DMS53 (cell line): ENCODE measurements around the gene CWC27.
A peak's percentile ranks its signal among the peaks of the same experiment; 100 is the strongest.
"Not testable (repeated sequence)": the region's sequence is repeated elsewhere in the genome, so short reads cannot be mapped to it uniquely, and the experiment has no call there.

Experiments
- DNase-seq: peaks from one replicate; lab custom pipeline; 2025; lab: John Stamatoyannopoulos, UW

Gene CWC27

DNA sequence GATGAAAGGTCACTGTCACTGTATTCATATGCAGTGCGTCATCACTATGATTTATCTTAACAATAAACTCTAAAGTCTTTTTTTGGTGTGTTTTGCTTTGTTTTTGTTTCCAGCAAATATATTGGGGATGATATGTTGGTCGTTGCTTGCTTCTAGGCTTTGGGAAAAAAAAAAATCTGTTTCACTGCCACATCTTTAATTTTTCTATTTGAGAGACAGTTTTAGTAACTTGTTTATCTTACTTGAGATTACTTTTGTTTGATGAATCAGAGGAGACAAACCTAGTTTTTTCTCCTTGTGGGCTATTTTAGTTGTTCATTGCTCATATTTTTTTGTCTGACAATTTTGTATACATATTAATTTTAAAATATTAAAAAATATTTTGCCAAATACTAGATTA is 19.4 kb downstream of the CWC27 start:
- no peak for DNase-seq

DNA sequence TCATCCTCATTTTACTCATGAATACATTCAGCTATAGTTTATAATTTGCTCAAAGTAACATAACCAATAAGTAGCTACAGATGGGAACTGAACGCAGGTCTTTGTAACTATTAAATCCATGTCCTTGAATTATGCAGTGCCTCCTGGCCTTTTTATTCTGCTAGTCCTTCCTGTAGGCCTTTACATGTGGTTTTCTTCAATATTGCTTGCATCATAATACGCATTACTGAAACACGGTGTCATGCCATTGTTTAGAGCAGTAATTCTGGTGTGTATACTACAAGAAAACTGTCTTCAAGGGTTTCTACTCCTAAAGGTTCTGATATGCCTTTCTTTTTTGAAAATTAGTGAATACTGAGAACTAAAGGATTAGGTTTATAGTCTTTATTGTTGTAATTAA is 20.7 kb downstream of the CWC27 start:
- no peak for DNase-seq

DNA sequence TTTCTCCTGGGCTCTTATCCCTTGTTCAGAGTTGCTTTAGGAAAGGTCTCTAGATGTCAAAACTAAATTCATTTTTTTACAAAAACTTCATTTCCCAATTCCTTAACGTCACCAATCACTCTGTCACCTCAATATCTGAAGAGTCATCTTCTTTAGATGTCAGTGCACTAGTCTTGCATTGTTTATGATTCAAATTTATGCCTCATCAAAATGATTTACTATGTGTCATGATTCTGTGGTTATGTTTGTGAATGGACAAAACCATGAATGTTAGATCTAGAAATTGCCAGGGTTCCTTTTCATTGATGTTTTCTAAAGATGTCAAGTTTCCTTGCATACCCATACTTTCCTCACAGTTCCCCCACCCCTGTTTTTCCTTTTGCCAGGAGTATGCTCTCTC is 21.5 kb downstream of the CWC27 start:
- no peak for DNase-seq

DNA sequence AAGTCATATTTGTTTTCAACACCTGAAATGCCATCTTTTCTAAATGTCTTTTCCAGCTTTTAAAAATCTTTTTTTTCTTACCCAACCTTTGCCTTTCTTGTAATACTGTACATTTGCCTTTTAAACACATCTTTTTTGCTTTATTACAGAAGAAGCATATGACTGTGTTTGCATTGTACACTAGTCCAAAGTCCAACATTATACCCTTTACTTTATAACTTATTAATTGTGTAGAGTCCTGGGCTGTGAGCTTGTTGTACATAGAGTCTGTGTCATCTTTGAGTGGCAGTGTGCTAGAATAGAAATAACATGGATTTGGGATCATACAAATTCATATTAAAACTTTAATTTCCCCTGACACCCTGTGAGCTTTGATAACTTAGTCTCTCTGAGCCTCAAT is 23.7 kb downstream of the CWC27 start:
- DNase-seq, result peak; percentile 51

DNA sequence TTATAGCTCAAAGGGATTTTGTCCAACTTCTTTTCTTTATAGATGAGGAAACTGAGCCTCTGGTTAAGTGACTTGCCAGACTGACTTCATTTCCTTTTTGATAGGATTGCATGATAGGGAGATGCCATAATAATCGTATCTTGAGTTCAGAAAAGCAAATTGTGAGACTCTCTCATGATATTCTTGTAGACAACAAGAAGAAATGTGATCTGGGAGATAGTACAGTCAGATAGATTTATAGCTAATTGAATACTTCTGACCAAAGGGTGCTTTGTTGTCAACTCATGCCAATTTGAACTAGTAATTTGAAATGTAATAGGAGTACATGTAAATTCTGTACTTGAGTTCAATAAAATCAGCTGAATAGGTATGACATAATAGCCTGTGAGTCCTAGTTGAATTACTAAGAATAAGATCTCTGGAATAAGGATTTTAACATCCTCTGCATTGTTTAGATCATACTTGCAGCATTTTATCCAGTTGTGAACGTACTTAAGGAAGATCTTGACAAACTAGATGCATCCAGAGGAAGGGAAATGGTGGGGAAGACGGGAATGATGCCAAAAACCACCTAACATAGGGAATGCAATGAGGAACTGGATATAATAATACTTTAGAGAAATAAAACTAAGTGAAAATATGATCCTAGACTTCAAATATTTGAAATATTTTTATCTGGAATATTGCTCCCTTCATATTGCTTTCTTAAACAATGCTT is 25.5 kb downstream of the CWC27 start:
- no peak for DNase-seq

DNA sequence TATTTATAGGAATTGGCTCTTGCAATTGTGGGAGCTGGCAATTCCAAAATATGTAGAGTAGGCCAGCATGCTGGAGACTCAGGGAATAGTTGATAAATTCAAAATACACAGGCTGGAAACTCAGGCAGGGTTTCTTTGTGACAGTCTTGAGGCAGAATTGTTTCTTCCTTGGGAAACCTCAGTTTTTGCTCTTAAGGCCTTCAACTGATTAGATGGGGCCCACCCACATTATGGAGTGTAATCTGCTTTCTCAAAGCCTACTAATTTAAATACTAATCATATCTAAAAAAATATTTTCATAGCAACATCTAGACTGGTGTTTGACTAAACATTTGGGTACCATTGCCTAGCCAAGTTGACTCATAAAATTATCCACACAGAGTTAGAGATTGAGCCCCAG is 27.6 kb downstream of the CWC27 start:
- DNase-seq, result no peak

DNA sequence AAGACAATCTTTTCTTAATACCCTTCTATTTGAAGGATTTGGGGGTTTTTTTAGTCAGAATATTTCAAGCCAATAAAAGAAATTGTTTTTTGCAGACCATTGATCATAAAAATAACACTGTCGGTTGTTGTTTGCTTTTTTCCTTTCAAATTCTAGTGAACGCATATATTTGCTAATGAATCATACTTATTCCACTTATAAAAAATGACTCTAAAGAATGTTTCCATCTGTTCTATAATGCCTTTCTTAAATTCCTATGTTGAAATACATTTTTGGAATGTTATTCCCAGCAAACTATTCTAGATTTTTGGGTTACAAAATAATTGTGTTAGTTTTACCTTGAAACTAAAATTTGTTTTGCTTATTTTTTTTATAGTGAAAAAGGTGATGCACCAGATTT is 32.2 kb downstream of the CWC27 start:
- no peak for DNase-seq

DNA sequence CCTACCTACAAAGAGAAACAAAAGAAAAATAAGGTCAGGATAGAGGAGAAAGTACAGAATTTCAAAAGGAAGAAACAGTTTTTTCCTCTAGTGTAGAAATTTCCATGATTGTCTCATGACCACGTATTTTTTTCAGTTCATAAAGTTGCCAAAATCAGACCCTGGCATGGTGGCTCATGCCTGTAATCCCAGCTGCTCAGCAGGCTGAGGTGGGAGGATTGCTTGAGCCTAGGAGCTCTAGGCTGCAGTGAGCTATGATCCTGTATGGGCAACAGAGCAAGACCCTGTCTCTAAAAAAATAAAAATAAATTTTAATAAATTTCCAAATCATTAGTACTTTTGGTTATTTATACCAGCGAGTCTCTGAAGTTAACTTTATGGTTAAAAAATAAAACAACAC is 37.8 kb downstream of the CWC27 start:
- peak; percentile 35 for DNase-seq

DNA sequence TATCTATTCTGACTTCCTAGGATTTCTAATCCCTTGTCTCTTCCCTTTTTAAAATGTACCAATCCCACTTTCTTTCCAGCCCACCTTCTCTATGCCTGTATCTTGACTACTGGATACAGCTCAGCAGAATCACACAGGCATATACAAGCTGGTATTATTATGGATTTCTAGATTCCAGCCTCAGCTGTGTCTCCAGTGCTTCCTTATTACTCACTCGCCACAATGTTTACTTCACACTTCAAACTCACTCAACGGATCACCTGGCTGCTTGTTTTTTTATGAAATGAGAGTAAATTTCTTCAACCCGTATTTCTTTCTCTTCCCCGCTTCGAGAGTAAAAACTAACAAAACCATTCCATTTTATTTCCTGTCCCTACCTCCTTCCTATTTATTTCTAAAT is 38.8 kb downstream of the CWC27 start:
- peak; percentile 92 for DNase-seq

DNA sequence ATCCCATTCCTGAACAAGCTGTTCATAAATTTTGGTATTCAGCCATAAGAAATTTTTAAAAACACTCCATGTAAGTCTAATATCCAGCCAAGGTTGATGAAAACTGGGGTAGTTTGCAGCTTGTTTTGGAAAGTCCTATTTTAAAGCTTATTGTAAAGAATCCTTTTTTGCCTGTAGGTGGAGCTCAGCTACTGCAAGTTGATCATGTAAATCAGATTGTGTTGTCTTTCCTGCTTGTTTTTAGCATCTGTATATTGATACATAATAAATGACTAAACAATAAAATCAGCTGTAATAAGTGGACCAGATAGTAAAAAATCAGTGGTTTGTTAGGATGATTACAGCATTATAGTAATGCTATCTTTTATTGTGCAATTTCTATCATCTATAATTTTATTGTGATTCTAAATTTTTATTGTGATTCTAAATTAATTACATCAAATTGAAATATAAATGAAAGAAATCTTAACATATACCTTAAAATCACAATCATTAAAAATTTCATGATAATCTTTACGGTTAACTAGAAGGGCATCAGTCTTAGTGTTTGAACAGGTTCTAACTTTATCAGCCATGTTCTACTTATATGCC is 42.4 kb downstream of the CWC27 start:
- DNase-seq, result peak; percentile 82

DNA sequence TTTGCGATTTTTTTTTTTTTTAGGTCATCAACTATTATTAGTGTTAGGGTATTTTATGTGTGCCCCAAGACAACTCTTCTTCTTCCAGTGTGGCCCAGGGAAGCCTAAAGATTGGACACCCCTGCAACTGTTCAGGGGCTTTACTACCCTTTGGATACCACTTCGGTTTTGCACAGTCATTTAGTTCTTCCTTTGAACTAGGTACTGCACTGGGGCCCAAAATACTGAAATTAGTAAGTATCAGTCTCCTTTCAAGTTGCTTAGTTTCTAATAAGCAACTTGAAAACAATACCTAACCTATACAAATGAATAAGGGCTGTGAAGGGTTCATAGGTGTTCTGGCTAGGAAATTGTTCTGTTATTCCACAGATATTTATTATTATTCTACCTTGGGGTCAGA is 45.3 kb downstream of the CWC27 start:
- DNase-seq, result no peak

DNA sequence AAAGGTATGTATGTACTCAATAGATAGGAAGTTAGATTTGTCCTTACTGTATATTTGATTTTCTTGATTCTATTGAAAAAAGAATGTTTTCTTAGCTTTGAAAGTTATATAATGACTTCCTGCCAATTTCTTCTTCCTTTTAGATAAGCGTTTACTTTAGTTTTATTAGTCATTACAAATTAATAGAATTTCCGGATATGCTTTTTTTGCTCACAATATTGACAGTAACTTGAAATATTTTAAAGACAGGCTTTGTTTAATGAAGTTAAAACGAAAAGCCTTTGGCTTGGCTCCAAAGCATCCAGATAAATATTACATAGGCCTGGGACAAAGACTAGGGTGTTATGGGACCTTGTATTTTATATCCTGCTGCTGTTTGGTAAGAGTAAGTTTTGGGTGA is 49.5 kb downstream of the CWC27 start:
- DNase-seq, result peak; percentile 4

DNA sequence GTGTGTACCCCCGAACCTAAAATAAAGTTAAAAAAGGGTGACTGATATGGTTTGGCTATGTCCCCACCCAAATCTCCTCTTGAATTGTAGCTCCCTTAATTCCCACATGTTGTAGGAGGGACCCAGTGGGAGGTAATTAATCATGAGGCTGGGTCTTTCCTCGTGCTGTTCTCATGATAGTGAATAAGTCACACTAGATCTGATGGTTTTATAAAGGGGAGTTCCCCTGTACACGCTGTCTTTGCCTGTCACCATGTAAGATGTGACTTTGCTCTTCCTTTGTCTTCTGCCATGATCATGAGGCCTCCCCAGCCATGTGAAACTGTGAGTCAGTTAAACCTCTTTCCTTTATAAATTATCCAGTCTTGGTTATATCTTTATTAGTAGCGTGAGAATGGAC is 50.6 kb downstream of the CWC27 start:
- DNase-seq, result not testable (repeated sequence)

DNA sequence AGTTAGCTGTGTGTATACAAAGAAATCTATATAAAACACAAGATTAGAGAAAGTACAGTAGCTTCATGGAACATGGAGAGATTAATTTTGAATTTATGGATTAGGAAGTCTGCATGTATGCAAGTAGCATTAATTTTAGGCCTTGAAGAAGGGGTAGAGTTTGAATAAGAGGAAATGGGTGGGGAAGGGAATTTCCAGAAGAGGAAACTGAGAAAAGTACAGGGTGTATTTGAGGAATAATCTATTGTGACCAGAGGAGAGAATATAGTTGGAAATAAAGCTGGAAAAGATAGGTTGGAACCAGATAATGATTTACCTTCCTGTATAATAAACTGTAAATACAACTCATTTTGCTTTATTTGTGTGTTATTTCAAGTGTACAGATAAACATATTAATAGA is 53.6 kb downstream of the CWC27 start:
- DNase-seq, result no peak

DNA sequence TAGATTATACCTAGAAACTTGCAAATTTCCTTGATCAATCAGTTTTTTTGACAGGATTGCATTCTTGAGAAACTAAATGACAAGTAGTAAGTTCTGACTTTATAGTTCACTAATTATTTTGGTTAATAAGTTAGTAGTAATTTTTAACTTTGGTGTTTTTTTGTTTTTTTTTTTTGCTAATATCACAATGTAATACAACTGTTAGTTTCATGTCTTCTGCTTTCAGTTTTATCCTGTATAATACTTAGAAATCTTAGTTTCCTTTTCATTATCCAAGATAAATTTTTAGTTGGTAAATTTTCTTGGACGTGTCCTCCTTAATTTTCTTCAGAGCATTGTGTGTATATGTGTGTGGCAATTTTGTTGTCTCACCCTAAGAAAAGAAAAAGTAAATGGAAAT is 57.8 kb downstream of the CWC27 start:
- no peak for DNase-seq

DNA sequence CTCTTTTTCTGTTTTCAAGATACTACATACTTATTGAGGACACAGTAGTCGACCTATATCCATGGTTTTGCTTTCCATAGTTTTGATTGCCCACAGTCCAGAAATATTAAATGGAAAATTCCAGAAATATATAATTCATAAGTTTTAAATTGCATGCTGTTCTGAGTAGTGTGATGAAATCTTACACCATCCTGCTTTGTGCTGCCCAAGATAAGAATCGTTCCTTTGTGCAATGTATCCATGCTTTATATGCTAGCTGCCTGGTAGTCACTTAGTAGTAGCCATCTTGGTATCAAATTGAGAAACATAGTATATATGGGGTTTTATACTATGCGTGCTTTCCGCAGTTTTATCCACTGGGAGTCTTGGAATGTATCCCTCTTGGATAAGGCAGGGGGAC is 59.0 kb downstream of the CWC27 start:
- DNase-seq, result no peak

DNA sequence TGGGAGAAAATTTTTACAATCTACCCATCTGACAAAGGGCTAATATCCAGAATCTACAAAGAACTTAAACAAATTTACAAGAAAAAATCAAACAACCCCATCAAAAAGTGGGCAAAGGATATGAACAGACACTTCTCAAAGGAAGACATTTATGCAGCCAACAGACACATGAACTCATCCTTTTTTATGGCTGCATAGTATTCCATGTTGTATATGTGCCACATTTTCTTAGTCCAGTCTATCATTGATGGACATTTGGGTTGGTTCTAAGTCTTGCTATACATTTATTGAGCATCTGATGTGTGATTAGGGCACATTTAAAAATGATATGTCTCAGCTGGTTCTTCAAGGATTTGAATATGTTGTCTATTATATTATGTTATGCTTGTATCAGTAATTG is 61.9 kb downstream of the CWC27 start:
- DNase-seq, result not testable (repeated sequence)

DNA sequence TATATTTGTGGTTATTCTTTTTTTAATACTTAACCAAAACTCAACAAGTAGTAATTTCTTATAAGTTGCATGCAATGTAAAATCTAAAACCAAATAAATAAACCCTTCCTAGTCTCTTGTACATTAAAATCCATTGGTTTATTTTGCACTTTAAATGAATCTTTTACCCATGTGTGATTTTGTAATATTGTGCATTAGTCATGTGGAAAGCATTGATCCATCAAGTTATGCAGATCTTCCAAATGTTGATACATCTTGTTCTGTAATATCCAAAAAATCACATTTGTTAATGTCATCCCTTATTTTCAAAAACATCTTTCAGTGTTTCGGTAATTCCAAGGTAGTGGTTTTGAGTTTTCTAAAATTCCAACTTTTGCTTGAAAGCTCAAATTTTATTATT is 63.3 kb downstream of the CWC27 start:
- DNase-seq, result no peak

DNA sequence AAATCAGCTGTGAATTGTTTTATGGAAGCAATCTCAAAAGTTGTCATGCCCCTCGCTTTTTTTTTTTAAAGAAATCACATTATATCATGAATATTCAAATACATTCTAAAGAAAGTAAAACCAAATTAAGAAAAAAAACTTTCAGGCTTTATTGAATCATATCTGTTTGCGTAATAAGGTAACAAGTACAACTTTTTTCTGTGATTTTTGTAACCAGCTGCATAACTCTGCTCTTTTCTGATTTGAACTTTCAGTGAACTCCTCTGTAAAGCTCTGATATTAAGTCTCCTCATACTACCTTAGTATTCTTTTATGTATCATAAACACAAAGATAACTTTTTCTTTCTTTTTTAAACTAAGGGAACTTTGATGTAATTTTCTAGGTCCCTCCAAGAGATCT is 65.3 kb downstream of the CWC27 start:
- DNase-seq, result no peak

DNA sequence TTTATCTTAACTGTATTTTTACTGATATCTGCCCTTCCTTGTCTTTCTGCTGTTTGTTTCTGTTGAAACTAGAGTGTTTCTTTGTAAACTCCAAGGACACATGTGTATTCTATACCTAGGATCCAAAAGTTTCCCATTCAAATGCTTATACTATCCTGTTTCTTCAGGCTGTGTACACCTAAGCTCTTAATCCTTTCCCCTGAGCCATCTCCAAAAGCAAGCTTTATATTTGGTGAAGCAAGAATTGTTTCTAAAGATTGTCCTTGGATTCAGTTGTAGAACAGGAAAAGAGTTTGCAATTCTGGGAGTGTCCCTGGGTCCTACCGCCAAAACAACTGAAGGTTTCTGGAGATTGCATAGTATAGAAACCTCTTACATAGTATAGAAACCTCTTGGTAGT is 65.9 kb downstream of the CWC27 start:
- DNase-seq, result no peak

DNA sequence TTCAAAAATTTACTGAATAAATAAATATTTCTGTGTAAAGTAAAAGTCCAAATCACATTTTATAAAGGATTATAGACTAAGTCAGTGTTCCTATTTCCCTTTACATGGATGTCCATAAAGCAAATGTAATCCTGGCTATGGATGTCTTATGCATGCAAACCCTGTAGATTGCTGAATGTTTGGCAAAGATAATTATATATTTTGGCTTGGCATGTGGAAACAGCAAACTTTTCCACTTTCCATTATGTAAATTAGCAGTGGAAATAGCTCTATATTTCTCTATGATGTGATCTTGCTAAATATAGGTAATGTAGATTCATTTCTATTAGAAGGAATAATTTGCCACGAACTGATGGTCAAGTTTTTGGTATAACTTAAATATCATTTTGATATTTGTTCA is 66.5 kb downstream of the CWC27 start:
- DNase-seq, result no peak

DNA sequence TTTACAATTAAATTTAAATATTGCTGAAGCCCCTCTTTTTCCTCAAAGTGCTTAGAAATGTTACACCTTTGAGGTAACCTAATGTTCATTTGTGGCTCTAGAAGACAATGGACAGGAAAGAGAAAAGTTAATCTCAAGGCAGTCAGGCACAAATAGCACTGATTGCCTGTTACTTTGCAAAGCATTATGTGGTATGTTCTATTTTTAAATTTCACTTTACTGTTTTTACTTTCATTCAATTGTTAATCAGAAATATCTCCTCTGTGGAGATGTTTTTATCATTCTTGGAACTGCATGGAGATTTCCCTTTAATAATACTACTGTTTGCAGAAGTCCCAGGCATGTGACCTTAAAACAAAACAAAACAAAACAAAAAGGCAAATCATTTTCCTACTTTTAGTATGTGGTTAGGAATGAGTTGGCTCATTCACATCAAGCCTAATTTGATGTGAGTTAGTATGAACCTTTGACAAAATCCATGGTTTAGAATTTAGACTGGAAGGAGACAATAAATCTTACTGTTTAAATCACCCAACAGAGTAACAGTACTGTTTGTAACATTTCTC is 67.5 kb downstream of the CWC27 start:
- no peak for DNase-seq

DNA sequence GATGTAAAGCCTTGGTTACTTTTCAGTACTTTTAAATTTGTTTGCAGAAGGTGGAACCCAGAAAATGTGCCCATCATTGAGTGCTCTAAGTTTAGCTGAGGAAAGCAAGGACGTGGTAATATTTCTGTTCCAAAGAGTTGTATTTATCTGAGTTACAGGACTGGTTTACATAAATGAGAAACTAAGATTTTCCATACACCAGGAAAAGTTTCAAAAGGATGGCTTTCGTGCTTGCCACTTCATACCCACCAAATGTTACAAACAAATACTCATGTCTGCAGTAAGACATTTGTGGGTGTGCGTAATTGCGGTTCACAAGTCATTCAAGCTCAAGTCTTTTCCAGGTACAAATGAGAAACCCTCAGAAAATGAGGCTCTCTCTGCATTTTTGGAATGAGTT is 68.1 kb downstream of the CWC27 start:
- no peak for DNase-seq

DNA sequence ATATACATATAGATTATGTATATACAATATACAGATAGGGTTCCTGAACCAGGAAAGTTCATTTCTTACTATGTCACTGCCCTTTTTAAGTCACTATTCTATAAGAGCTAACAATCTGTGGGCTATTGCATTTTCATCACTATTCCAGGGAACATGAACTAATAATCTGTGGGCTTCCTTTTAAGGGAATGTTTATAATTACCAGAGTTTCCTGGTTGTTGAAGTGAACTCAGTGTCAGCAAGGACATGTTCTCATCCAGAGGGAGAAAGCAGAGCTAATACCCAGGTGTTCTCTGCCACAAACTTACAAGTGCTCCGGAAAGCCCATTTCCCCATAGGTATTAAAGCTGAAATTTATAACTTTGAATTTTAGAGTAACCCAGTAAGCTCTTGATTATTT is 69.6 kb downstream of the CWC27 start:
- peak; percentile 8 for DNase-seq
